GM12801 (cell line): ENCODE measurements around the gene LRRTM2.

ENCODE experiments used
- CTCF ChIP-seq: IDR thresholded peaks from one replicate; pipeline ENCODE4 v1.5.1; 2011; ENCODE audit warnings: control low read depth; ENCODE audit not compliant: insufficient read length; ENCODE audit errors: extremely low read depth

LRRTM2 gene

GRCh38 chr5:138849439-138849838 lies 25.7 kb downstream of the LRRTM2 start:
- no peak for TF ChIP-seq CTCF

GRCh38 chr5:138844812-138845513 lies 30.2 kb downstream of the LRRTM2 start:
- no peak for TF ChIP-seq CTCF

- TF ChIP-seq CTCF, result no peak
Observed at GRCh38 chr5:138844125-138844461, 31.0 kb downstream of the LRRTM2 start.

- no peak for TF ChIP-seq CTCF
Observed at GRCh38 chr5:138843316-138844124, 31.6 kb downstream of the LRRTM2 start.

GRCh38 chr5:138841531-138841930 lies 33.6 kb downstream of the LRRTM2 start:
- no peak for TF ChIP-seq CTCF

- TF ChIP-seq CTCF, result no peak
Observed at GRCh38 chr5:138840103-138840502, 35.0 kb downstream of the LRRTM2 start.

- TF ChIP-seq CTCF, result no peak
Observed at GRCh38 chr5:138837160-138837559, 38.0 kb downstream of the LRRTM2 start.
